GM10248 (cell line): Measurements from ENCODE around the gene GABBR2.

Experiments
- CTCF ChIA-PET: fragments of 300-600 bp; sonication (Branson Sonifier 250); formaldehyde crosslinking; extraction: SDS; loops from one replicate; lab custom pipeline; 2021; ENCODE audit warnings: antibody characterized with exemption; lab: Yijun Ruan, JAX
- POLR2A ChIA-PET: fragments of 350-650 bp; sonication (Branson Sonifier 250); formaldehyde crosslinking; extraction: SDS; loops from one replicate; lab custom pipeline; 2020; ENCODE audit warnings: antibody characterized with exemption; lab: Yijun Ruan, JAX
- DNase-seq: peaks from one replicate; pipeline ENCODE4 v3.0.0; 2012; ENCODE audit errors: extremely low spot score
- CTCF ChIP-seq: IDR thresholded peaks from 2 replicates; pipeline ENCODE4 v1.5.1; 2012; ENCODE audit warnings: mild to moderate bottlenecking, low read depth; ENCODE audit errors: extremely low read depth, missing control alignments, control extremely low read depth

Gene GABBR2

GRCh38 chr9:98673681-98674080, 35.1 kb downstream of the GABBR2 start:
- no peak for TF ChIP-seq CTCF
- DNase-seq: no peak
- CTCF ChIA-PET: no interaction called here
- POLR2A ChIA-PET: no interaction called here

- POLR2A ChIA-PET: no interaction called here
- CTCF ChIA-PET: interaction anchor here (1.3 to 1.6 kb wide), 2 partner anchors 13 to 73 kb away, joined by 3 to 4 read pairs; no protein-coding TSS in a partner anchor
- no peak for TF ChIP-seq CTCF
- no peak for DNase-seq
These were observed 41.6 kb downstream of the GABBR2 start for GRCh38 chr9:98667005-98667640.

GRCh38 chr9:98665501-98665900, 43.2 kb downstream of the GABBR2 start:
- no peak for DNase-seq
- ChIA-PET POLR2A (no interaction called here), CTCF (no interaction called here)
- no peak for TF ChIP-seq CTCF

GRCh38 chr9:98660541-98660940, 48.2 kb downstream of the GABBR2 start:
- ChIA-PET CTCF (interaction anchor here (0.9 kb wide), 1 partner anchor 16 kb away, joined by 3 read pairs; no protein-coding TSS in a partner anchor), POLR2A (no interaction called here)
- no peak for TF ChIP-seq CTCF
- DNase-seq: no peak

GRCh38 chr9:98658951-98659351, 49.8 kb downstream of the GABBR2 start:
- CTCF ChIA-PET: interaction anchor here (1.5 kb wide), 1 partner anchor 9 kb away, joined by 4 read pairs; no protein-coding TSS in a partner anchor
- no peak for TF ChIP-seq CTCF
- POLR2A ChIA-PET: no interaction called here
- DNase-seq: no peak

GRCh38 chr9:98657897-98658296, 50.8 kb downstream of the GABBR2 start:
- ChIA-PET POLR2A (no interaction called here), CTCF (no interaction called here)
- DNase-seq: no peak
- no peak for TF ChIP-seq CTCF
